HepG2 (cell line): ENCODE data around the gene FRMD4A.

ENCODE experiments used
- CHD2 ChIP-seq: IDR thresholded peaks from 2 replicates; pipeline ENCODE4 v1.6.1; 2011; ENCODE audit warnings: low read depth, low read length, improper control_type of control experiment
- ETV6 ChIP-seq: sonication (generic); formaldehyde crosslinking; conservative IDR thresholded peaks from 2 replicates; pipeline ENCODE4 v1.4.0; 2020; ENCODE audit warnings: missing genetic modification reagents
- FOSL2 ChIP-seq: sonication (generic); formaldehyde crosslinking; IDR thresholded peaks from 2 replicates; pipeline ENCODE4 v1.4.0; 2020; ENCODE audit warnings: missing genetic modification reagents
- HOXA3 ChIP-seq: sonication (generic); formaldehyde crosslinking; IDR thresholded peaks from 2 replicates; pipeline ENCODE4 v1.5.0; 2020; ENCODE audit warnings: missing genetic modification reagents
- HOXA7 ChIP-seq: sonication (generic); formaldehyde crosslinking; IDR thresholded peaks from 2 replicates; pipeline ENCODE4 v1.8.1; 2022; ENCODE audit warnings: mild to moderate bottlenecking, missing genetic modification reagents, moderate library complexity
- IRF2 ChIP-seq: IDR thresholded peaks from 2 replicates; pipeline ENCODE4 v1.6.1; 2018; ENCODE audit warnings: missing genetic modification reagents, missing compliant biosample characterization
- MED8 ChIP-seq: sonication (generic); formaldehyde crosslinking; IDR thresholded peaks from 2 replicates; pipeline ENCODE4 v1.8.1; 2023; ENCODE audit warnings: mild to moderate bottlenecking, missing genetic modification reagents; ENCODE audit not compliant: insufficient replicate concordance
- POLR2A ChIP-seq, 2 experiments: IDR thresholded peaks; 2 replicates each; pipeline ENCODE4 v1.6.1; 2011; ENCODE audit warnings: low read depth in 2 of 2, low read length in 2 of 2, mild to moderate bottlenecking in 1 of 2, moderate library complexity in 1 of 2; ENCODE audit not compliant: insufficient read depth in 1 of 2
- POLR2AphosphoS5 ChIP-seq: IDR thresholded peaks from 2 replicates; pipeline ENCODE4 v1.6.1; 2012; ENCODE audit warnings: low read depth, low read length
- SALL2 ChIP-seq: sonication (generic); formaldehyde crosslinking; IDR thresholded peaks from 2 replicates; pipeline ENCODE4 v1.8.1; 2023; ENCODE audit warnings: mild to moderate bottlenecking, missing genetic modification reagents, inconsistent platforms
- TFDP2 ChIP-seq: sonication (generic); formaldehyde crosslinking; IDR thresholded peaks from 2 replicates; pipeline ENCODE4 v1.4.0; 2020; ENCODE audit warnings: missing genetic modification reagents
- ZBTB44 ChIP-seq: sonication (generic); formaldehyde crosslinking; IDR thresholded peaks from 2 replicates; pipeline ENCODE4 v1.4.0; 2020; ENCODE audit warnings: missing genetic modification reagents
- ZNF292 ChIP-seq: sonication (generic); formaldehyde crosslinking; IDR thresholded peaks from 2 replicates; pipeline ENCODE4 v1.8.1; 2022; ENCODE audit warnings: mild to moderate bottlenecking, low read depth, missing genetic modification reagents, borderline replicate concordance
- TF ChIP-seq, protein P1 (sequence below): sonication (generic); formaldehyde crosslinking; IDR thresholded peaks from 2 replicates; pipeline ENCODE4 v1.4.0; 2020; ENCODE audit warnings: missing genetic modification reagents, borderline replicate concordance

GRCh38 chr10:13636776-13637175 is 693.9 kb downstream of the FRMD4A start:
- no peak for TF ChIP-seq POLR2AphosphoS5
- no peak for TF ChIP-seq ZNF292 (CRISPR knock-in tag)
- TF ChIP-seq MED8 (CRISPR knock-in tag): no peak
- no peak for TF ChIP-seq FOSL2 (CRISPR knock-in tag)
- no peak for TF ChIP-seq ETV6 (CRISPR knock-in tag)
- TF ChIP-seq, protein P1, sequence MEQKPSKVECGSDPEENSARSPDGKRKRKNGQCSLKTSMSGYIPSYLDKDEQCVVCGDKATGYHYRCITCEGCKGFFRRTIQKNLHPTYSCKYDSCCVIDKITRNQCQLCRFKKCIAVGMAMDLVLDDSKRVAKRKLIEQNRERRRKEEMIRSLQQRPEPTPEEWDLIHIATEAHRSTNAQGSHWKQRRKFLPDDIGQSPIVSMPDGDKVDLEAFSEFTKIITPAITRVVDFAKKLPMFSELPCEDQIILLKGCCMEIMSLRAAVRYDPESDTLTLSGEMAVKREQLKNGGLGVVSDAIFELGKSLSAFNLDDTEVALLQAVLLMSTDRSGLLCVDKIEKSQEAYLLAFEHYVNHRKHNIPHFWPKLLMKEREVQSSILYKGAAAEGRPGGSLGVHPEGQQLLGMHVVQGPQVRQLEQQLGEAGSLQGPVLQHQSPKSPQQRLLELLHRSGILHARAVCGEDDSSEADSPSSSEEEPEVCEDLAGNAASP (CRISPR knock-in tag): no peak
- TF ChIP-seq TFDP2 (CRISPR knock-in tag): no peak
- no peak for TF ChIP-seq SALL2
- TF ChIP-seq HOXA3 (CRISPR knock-in tag): no peak
- TF ChIP-seq HOXA7 (CRISPR knock-in tag): no peak
- TF ChIP-seq CHD2: no peak
- TF ChIP-seq ZBTB44 (CRISPR knock-in tag): no peak
- no peak for TF ChIP-seq IRF2 (CRISPR knock-in tag)
- TF ChIP-seq POLR2A (IDR thresholded peaks at IDR 0.05; ENCODE audit: insufficient read depth in 1 of 2, low read depth in 2 of 2, low read length in 2 of 2): no peak
